Epithelial cell of proximal tubule (primary cell): ENCODE data around the gene MYO7B. TPM values are rescaled to one million over a fixed set of nuclear protein-coding genes. Genes with fewer than 3 reads are reported as not detected.

ENCODE experiments used
- DNase-seq: peaks from one replicate; pipeline ENCODE4 v3.0.0-alpha.2; 2011; ENCODE audit warnings: low read depth
- H3K4me3 ChIP-seq: 2 replicates; pipeline ENCODE4 v1.5.1; 2011; ENCODE audit warnings: low read depth, mild to moderate bottlenecking, low read length
- total RNA-seq: library from RNA; depleted of rRNA; stranded (reverse); fragments of >200 nt; gene quantifications from 2 replicates; pipeline ENCODE4 v1.2.3, GENCODE V29; 2015
- TF ChIP-seq, protein P1 (sequence below): conservative IDR thresholded peaks from 2 replicates; pipeline ENCODE4 v1.5.1; 2012; ENCODE audit warnings: low read depth, mild to moderate bottlenecking, low read length

Gene MYO7B
- total RNA-seq, 1 donor from 2014 or later = not detected

DNA sequence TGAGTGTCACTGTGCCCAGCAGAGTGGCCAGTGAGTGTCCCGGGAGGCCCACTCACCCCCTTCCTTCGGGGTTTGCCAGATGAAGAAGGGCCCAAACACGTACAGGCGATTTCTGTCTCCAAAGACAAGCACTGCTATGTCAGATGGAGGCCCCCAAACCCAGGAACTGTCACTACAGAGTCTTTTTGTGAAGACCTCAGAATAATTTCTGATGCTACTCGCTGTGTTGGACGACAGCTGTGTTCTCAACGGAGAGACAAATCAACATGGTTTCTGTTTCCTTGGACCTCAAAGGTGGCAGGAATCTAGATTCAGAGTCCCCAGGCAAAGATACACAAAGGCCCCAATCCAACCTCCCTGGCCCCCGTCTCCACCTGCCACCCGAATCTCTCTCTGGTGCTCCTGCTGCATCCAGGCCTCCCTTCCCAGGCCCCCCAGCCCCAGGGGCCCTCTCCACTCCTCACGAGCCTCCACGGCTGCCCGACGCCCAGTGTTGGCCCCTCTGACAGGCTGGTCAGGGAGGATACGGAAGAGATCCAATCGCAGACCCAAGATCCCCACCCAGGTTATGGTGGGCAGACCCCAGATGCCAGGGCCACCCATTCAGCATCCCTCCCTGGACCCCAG, 108.1 kb downstream of the MYO7B start:
- DNase-seq = no peak
- TF ChIP-seq, protein P1, sequence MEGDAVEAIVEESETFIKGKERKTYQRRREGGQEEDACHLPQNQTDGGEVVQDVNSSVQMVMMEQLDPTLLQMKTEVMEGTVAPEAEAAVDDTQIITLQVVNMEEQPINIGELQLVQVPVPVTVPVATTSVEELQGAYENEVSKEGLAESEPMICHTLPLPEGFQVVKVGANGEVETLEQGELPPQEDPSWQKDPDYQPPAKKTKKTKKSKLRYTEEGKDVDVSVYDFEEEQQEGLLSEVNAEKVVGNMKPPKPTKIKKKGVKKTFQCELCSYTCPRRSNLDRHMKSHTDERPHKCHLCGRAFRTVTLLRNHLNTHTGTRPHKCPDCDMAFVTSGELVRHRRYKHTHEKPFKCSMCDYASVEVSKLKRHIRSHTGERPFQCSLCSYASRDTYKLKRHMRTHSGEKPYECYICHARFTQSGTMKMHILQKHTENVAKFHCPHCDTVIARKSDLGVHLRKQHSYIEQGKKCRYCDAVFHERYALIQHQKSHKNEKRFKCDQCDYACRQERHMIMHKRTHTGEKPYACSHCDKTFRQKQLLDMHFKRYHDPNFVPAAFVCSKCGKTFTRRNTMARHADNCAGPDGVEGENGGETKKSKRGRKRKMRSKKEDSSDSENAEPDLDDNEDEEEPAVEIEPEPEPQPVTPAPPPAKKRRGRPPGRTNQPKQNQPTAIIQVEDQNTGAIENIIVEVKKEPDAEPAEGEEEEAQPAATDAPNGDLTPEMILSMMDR = no peak
- no peak overlapping the region for H3K4me3 ChIP-seq

GRCh38 chr2:127644066-127645025, 108.9 kb downstream of the MYO7B start:
- TF ChIP-seq, protein P1 = no peak
- no peak for DNase-seq

GRCh38 chr2:127645026-127645394, 109.5 kb downstream of the MYO7B start:
- TF ChIP-seq, protein P1 = no peak
- DNase-seq = no peak
- H3K4me3 ChIP-seq = no peak overlapping the region

More at GRCh38 chr2:127644066-127645025, 108.9 kb downstream of the MYO7B start:
- no peak overlapping the region for H3K4me3 ChIP-seq

GRCh38 chr2:127645395-127646291, 110.2 kb downstream of the MYO7B start, which contains the start of gene GPR17:
Gene GPR17, plus strand, starts transcription at chr2:127646153. Its CDS starts 4,583 bp downstream, at chr2:127650736.
- no peak for DNase-seq
- TF ChIP-seq, protein P1 = no peak
- no peak within 1 kb of the TSS for H3K4me3 ChIP-seq

DNA sequence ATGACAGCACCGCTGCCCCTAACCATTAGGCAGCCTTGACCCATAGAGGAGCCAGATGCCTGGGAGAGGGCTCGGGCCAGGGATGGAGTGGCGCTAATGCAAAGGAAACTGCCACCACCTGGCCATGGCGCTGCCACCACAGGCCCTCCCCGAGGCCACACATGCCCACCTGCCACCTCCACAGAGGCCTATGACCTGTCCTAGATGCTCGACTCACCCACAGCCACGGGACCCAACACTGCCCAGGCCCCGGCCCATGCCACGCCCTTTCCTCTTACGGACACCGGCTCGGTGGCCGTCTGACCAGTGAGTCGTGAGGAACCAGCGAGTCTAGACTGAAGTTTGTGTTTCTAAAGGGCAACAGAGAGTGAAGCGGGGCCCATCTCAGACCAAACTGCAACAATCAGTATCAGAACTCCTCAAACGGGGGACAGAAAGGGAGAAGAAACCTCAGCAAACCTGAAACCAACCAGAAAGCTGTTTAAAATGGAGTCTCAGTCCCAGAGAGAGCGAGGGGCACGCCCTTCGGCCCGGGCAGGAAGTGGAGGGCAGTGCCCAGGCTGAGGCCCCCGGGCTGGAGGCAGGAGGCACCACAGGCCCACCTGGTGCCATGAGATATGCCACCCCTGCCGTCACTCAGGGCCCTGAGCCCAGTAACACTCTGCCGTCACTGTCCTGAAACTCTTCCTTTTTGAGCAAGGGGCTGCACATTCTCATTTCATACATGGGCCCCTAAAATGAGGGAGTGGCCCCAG, 111.2 kb downstream of the MYO7B start:
- TF ChIP-seq, protein P1 = no peak

More for the DNA sequence above, 111.2 kb downstream of the MYO7B start:
- DNase-seq = no peak
- H3K4me3 ChIP-seq = no peak overlapping the region
